SU-DHL-6 (cell line): ENCODE measurements around the gene ARHGEF16.

Source experiments
- H2AFZ ChIP-seq: fragments of 200-600 bp; sonication (generic); 2 replicates; pipeline ENCODE4 v1.6.1; 2014; ENCODE audit warnings: low read depth, mild to moderate bottlenecking, moderate library complexity, mixed read lengths, antibody characterized with exemption, low read length; ENCODE audit not compliant: severe bottlenecking
- H3F3A ChIP-seq: fragments of 200-600 bp; shearing (Covaris generic); 2 replicates; pipeline ENCODE4 v1.6.0; 2016; ENCODE audit warnings: antibody characterized with exemption, mild to moderate bottlenecking; ENCODE audit not compliant: insufficient read depth
- H3K27ac ChIP-seq: fragments of 200-600 bp; sonication (generic); 2 replicates; pipeline ENCODE4 v1.5.1; 2016; ENCODE audit warnings: low read depth, mild to moderate bottlenecking, low read length, moderate library complexity, mixed read lengths
- H3K27me3 ChIP-seq: fragments of 200-600 bp; sonication (generic), shearing (Covaris generic); 2 replicates; pipeline ENCODE4 v1.6.0; 2014; ENCODE audit warnings: mild to moderate bottlenecking, low read length
- H3K36me3 ChIP-seq: fragments of 200-600 bp; sonication (generic); 2 replicates; pipeline ENCODE4 v1.6.1; 2014; ENCODE audit warnings: mild to moderate bottlenecking, low read length, mixed read lengths
- H3K4me2 ChIP-seq: fragments of 300-600, 200-600 bp; shearing (Covaris generic), sonication (generic); 2 replicates; pipeline ENCODE4 v1.6.0; 2014; ENCODE audit warnings: low read length, low read depth, mild to moderate bottlenecking; ENCODE audit not compliant: poor library complexity, severe bottlenecking
- H3K4me3 ChIP-seq: fragments of 200-600 bp; sonication (generic); 2 replicates; pipeline ENCODE4 v1.5.1; 2014; ENCODE audit warnings: antibody characterized with exemption, low read length, mild to moderate bottlenecking, mixed read lengths; ENCODE audit not compliant: insufficient read depth, poor library complexity, severe bottlenecking
- H3K79me2 ChIP-seq: fragments of 200-600 bp; sonication (generic); 2 replicates; pipeline ENCODE4 v1.6.1; 2014; ENCODE audit warnings: mild to moderate bottlenecking, low read length, moderate library complexity; ENCODE audit not compliant: insufficient read depth
- H3K9ac ChIP-seq: fragments of 200-600 bp; sonication (generic); 2 replicates; pipeline ENCODE4 v1.7.0; 2014; ENCODE audit warnings: mild to moderate bottlenecking, low read length
- H3K9me2 ChIP-seq: fragments of 200-600 bp; sonication (generic); replicated peaks from 2 replicates; pipeline ENCODE4 v1.6.1; 2014; ENCODE audit warnings: low read length; ENCODE audit not compliant: insufficient read depth
- H3K9me3 ChIP-seq: fragments of 200-600 bp; sonication (generic); 2 replicates; pipeline ENCODE4 v1.6.1; 2014; ENCODE audit warnings: low read length, mixed read lengths; ENCODE audit not compliant: insufficient read depth
- H4K20me1 ChIP-seq: fragments of 200-600 bp; sonication (generic); 2 replicates; pipeline ENCODE4 v1.6.1; 2014; ENCODE audit warnings: low read depth, mild to moderate bottlenecking, antibody characterized with exemption, low read length, moderate library complexity, mixed read lengths
- EZH2phosphoT487 ChIP-seq: fragments of 200-600 bp; sonication (generic), shearing (Covaris generic); conservative IDR thresholded peaks from 2 replicates; pipeline ENCODE4 v1.6.1; 2018; ENCODE audit warnings: mild to moderate bottlenecking, antibody characterized with exemption, low read length, moderate library complexity, mixed read lengths
- TF ChIP-seq, protein P1 (sequence below): fragments of 200-600 bp; sonication (generic); IDR thresholded peaks from one replicate; pipeline ENCODE4 v1.5.1; 2017; ENCODE audit warnings: antibody characterized with exemption, mild to moderate bottlenecking, low read length, moderate library complexity; ENCODE audit not compliant: insufficient read depth, poor library complexity, severe bottlenecking

The ARHGEF16 gene

DNA sequence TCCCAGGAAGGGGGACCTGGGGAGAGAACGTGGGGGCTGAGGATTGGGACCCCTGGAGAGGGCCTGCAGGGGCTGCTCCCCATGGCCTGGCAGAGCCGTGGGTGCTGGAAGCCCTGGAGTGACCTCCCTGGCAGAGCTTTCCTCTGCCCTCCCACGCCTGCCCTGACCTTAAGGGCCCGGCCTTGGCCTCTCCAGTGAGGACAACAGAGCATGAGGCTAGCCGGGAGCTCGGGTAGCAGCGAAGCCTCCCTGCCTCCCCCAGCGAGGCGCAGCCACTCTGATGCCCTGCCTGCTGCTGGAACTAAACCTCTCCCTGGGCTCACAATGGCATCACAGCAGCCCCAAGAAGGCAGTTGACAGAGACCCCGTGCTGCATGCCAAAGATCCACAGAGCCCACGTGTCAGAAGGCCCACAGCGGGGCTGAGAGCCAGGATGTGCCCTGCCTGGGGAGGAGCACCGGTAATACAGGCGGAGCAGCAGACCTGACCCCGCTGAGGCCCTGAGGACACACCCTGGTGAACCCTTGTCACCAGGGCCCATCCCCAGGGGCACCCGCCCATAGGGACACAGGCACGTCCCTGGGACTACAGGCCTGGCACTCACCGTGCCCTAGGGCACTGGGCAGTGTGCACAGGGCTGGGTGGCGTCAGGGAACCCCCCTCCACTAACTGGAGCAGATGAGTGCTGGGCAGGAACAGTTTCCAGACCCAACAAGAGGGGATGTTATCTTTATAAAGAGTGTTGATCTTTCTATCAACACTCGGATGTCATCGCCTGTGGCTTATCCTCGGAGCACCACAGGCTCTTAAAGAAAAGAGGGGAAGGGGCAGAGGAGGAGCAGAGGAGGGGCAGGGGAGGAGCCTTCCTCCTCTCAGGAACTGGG, 48.4 kb downstream of the ARHGEF16 start:
- no peaks in the 10 kb centered on the region for H3K27me3 ChIP-seq
- H4K20me1 ChIP-seq = no peaks in the 10 kb centered on the region
- H3K9ac ChIP-seq = no peak overlapping the region
- no peak overlapping the region for H3K27ac ChIP-seq
- H3K4me3 ChIP-seq = no peak overlapping the region
- H3K79me2 ChIP-seq = no peaks in the 10 kb centered on the region
- no peaks in the 10 kb centered on the region for H3K9me2 ChIP-seq
- no peaks in the 10 kb centered on the region for H3K36me3 ChIP-seq
- H3F3A ChIP-seq = no peaks in the 10 kb centered on the region
- H2AFZ ChIP-seq = no peak overlapping the region
- H3K9me3 ChIP-seq = no peaks in the 10 kb centered on the region
- H3K4me2 ChIP-seq = no peak overlapping the region
- TF ChIP-seq, protein P1, sequence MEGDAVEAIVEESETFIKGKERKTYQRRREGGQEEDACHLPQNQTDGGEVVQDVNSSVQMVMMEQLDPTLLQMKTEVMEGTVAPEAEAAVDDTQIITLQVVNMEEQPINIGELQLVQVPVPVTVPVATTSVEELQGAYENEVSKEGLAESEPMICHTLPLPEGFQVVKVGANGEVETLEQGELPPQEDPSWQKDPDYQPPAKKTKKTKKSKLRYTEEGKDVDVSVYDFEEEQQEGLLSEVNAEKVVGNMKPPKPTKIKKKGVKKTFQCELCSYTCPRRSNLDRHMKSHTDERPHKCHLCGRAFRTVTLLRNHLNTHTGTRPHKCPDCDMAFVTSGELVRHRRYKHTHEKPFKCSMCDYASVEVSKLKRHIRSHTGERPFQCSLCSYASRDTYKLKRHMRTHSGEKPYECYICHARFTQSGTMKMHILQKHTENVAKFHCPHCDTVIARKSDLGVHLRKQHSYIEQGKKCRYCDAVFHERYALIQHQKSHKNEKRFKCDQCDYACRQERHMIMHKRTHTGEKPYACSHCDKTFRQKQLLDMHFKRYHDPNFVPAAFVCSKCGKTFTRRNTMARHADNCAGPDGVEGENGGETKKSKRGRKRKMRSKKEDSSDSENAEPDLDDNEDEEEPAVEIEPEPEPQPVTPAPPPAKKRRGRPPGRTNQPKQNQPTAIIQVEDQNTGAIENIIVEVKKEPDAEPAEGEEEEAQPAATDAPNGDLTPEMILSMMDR = no peak
- TF ChIP-seq EZH2phosphoT487 = no peak

DNA sequence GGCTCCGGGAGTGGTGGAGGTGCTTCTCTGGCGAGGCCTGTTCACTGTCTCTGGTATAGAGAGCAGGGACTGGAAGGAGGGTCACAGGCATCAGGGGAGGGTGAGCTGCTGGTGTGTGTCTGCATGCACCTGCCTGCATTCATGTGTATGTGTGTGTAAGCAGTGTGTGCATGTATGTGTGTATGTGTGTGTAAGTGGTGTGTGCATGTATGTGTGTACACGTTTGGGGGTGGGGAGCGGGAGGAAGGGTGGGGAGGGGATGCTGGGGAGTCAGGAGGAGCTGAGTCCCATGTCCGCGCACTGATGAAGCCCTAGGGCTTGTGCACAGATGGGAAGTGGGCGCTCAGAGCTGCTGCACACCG, 49.0 kb downstream of the ARHGEF16 start:
- Histone ChIP-seq H3K79me2 (no peaks in the 10 kb centered on the region), H3K4me3 (no peak overlapping the region)

DNA sequence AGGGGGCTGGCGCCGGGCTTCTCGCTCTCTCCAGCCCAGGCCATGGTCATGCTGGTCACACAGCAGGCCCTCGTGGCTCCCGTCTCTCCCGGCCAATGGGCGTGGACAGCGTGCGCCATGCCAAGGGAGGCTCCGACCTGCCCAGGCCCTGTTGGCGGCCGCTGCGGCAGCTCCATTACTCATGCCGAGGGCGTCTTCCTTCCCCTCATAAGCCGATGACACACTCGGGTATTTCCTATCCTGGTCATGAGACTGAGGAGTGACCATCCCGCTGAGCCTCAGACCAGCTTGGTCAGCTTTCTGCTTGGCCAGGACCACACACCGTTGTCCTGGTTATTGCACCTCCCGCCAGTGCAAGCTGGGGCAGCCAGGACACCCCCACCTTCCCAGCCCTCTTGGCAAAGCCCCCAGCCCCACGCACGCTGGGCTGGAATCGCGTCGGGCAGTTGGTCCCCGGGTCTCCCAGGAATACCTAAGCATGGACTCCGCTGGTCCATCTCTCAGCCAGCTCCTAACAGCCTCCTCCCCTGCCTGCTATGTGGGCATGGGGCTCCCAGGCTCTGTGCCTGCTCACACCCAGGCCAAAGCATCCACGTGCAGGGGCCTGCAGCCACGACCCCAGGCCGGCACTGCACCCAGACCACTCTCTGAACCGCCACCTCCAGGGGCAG, 49.8 kb downstream of the ARHGEF16 start:
- no peaks in the 10 kb centered on the region for H3K27me3 ChIP-seq
- H4K20me1 ChIP-seq = no peaks in the 10 kb centered on the region
- TF ChIP-seq, protein P1 = no peak
- TF ChIP-seq EZH2phosphoT487 = no peak
- no peaks in the 10 kb centered on the region for H3K79me2 ChIP-seq
- H3K4me2 ChIP-seq = no peak overlapping the region
- H3K36me3 ChIP-seq = no peaks in the 10 kb centered on the region
- no peak overlapping the region for H3K4me3 ChIP-seq
- H3K9ac ChIP-seq = no peak overlapping the region
- H3K9me3 ChIP-seq = no peaks in the 10 kb centered on the region
- H2AFZ ChIP-seq = no peak overlapping the region
- H3K9me2 ChIP-seq = no peaks in the 10 kb centered on the region
- no peaks in the 10 kb centered on the region for H3F3A ChIP-seq
- H3K27ac ChIP-seq = no peak overlapping the region

More for the DNA sequence above, 49.0 kb downstream of the ARHGEF16 start:
- H4K20me1 ChIP-seq = no peaks in the 10 kb centered on the region
- H3K36me3 ChIP-seq = no peaks in the 10 kb centered on the region
- H2AFZ ChIP-seq = no peak overlapping the region
- no peaks in the 10 kb centered on the region for H3F3A ChIP-seq
- H3K9ac ChIP-seq = no peak overlapping the region
- no peak overlapping the region for H3K4me2 ChIP-seq
- TF ChIP-seq EZH2phosphoT487 = no peak
- TF ChIP-seq, protein P1 = no peak
- H3K9me3 ChIP-seq = no peaks in the 10 kb centered on the region
- H3K27me3 ChIP-seq = no peaks in the 10 kb centered on the region
- H3K27ac ChIP-seq = no peak overlapping the region
- H3K9me2 ChIP-seq = no peaks in the 10 kb centered on the region
